GM23248 (cell line): ENCODE measurements around the gene KRT13. TPM values are rescaled to one million over a fixed set of nuclear protein-coding genes. Genes with fewer than 3 reads are reported as not detected.

Experiments
- DNase-seq: peaks from one replicate; pipeline ENCODE4 v3.0.0-alpha.2; 2015
- H2AFZ ChIP-seq: fragments of 200-600 bp; sonication (generic); 2 replicates; pipeline ENCODE4 v1.6.1; 2016; ENCODE audit warnings: antibody characterized with exemption
- H3F3A ChIP-seq: fragments of 200-600 bp; sonication (generic); 2 replicates; pipeline ENCODE4 v1.6.1; 2016; ENCODE audit warnings: mild to moderate bottlenecking, antibody characterized with exemption, mixed run types; ENCODE audit not compliant: insufficient read depth
- H3K27ac ChIP-seq: fragments of 200-600 bp; sonication (generic); 2 replicates; pipeline ENCODE4 v1.5.1; 2016; ENCODE audit warnings: mild to moderate bottlenecking
- H3K27me3 ChIP-seq: fragments of 200-600 bp; sonication (generic); replicated peaks from 2 replicates; pipeline ENCODE4 v1.6.1; 2016; ENCODE audit warnings: mild to moderate bottlenecking; ENCODE audit not compliant: insufficient read depth
- H3K36me3 ChIP-seq: fragments of 200-600 bp; sonication (generic); 2 replicates; pipeline ENCODE4 v1.6.1; 2016; ENCODE audit warnings: low read depth, mild to moderate bottlenecking
- H3K4me1 ChIP-seq: fragments of 200-600 bp; sonication (generic); 2 replicates; pipeline ENCODE4 v1.6.1; 2016; ENCODE audit warnings: mild to moderate bottlenecking; ENCODE audit not compliant: insufficient read depth
- H3K4me2 ChIP-seq: fragments of 200-600 bp; sonication (generic); one replicate; pipeline ENCODE4 v1.6.1; 2016; ENCODE audit warnings: mild to moderate bottlenecking; ENCODE audit not compliant: unreplicated experiment
- H3K4me3 ChIP-seq: fragments of 200-600 bp; sonication (generic); 2 replicates; pipeline ENCODE4 v1.5.1; 2016; ENCODE audit warnings: mild to moderate bottlenecking
- H3K79me2 ChIP-seq: fragments of 200-600 bp; sonication (generic); 2 replicates; pipeline ENCODE4 v1.6.1; 2016; ENCODE audit warnings: mild to moderate bottlenecking; ENCODE audit not compliant: insufficient read depth
- H3K9ac ChIP-seq: fragments of 200-600 bp; sonication (generic); 2 replicates; pipeline ENCODE4 v1.6.1; 2016; ENCODE audit warnings: mild to moderate bottlenecking
- H3K9me2 ChIP-seq: fragments of 200-600 bp; sonication (generic); 2 replicates; pipeline ENCODE4 v1.6.1; 2016; ENCODE audit warnings: mixed run types, mild to moderate bottlenecking, moderate library complexity; ENCODE audit not compliant: insufficient read depth
- H3K9me3 ChIP-seq: fragments of 200-600 bp; sonication (generic); one replicate; pipeline ENCODE4 v1.6.1; 2017; ENCODE audit warnings: low read depth
- H4K20me1 ChIP-seq: fragments of 200-600 bp; sonication (generic); 2 replicates; pipeline ENCODE4 v1.6.0; 2016; ENCODE audit not compliant: insufficient read depth
- EZH2 ChIP-seq: fragments of 200-600 bp; sonication (generic); IDR thresholded peaks from 2 replicates; pipeline ENCODE4 v1.6.1; 2018; ENCODE audit warnings: antibody characterized with exemption, mild to moderate bottlenecking; ENCODE audit not compliant: insufficient read depth, poor library complexity, severe bottlenecking
- EZH2phosphoT487 ChIP-seq: fragments of 200-600 bp; sonication (generic); IDR thresholded peaks from 2 replicates; pipeline ENCODE4 v1.6.1; 2018; ENCODE audit warnings: antibody characterized with exemption, moderate library complexity, mild to moderate bottlenecking, low read depth; ENCODE audit not compliant: insufficient read depth
- WGBS, 2 experiments: methylation state at CpG; one replicate each; pipeline ENCODE4 v1.1.6; 2015 to 2017; ENCODE audit warnings: low lambda C conversion rate in 2 of 2, low coverage in 1 of 2; ENCODE audit errors: missing lambda C conversion rate in 2 of 2; 5-methylcytosine and 5-hydroxymethylcytosine counted together
- in situ Hi-C: fragments of 300-500 bp; cut with MboI; formaldehyde crosslinking; loops from 2 replicates; pipeline ENCODE4 v1.15.0; 2020
- polyA plus RNA-seq: library from polyadenylated mRNA; unstranded; fragments of >200 nt; fragmentation: Nextera tagmentation; extraction: Ambion mirVana; gene quantifications from 2 replicates; pipeline ENCODE4 v1.2.1, GENCODE V29; 2016
- total RNA-seq: library from RNA; depleted of rRNA; stranded (reverse); fragments of >200 nt; shearing (Covaris generic); gene quantifications from 2 replicates; pipeline ENCODE4 v1.2.3, GENCODE V29; 2014

The KRT13 gene
- total and polyA plus RNA-seq, 2 experiments from 2014 or later, result not detected

DNA sequence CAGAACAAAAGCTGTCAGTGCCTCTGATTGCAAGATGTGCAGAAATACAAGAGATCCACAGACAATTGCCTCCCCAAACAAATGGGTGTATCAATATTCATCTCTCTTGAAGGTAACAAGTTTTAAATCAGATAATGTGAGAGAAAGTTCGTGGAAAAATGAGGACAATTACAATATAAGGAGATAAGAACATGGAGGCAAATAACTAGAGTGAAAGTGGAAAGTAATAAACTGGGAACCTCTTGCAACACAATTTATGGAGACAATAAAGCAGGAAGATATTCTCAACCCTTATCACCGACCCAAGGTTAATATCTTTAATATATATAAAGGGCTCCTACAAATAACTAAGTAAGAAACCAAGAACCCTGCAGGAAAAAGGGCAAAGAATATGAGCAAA, 36.9 kb upstream of the KRT13 start:
- H3K9me3 ChIP-seq, result no peaks in the 10 kb centered on the region
- no peaks in the 10 kb centered on the region for H4K20me1 ChIP-seq
- H3K36me3 ChIP-seq, result no peaks in the 10 kb centered on the region
- in situ Hi-C loops, result no loop called here
- no peaks in the 10 kb centered on the region for H3K27me3 ChIP-seq
- no peak overlapping the region for H3K4me2 ChIP-seq
- no peaks in the 10 kb centered on the region for H3K79me2 ChIP-seq
- no peak overlapping the region for H3K9ac ChIP-seq
- H3F3A ChIP-seq, result no peaks in the 10 kb centered on the region
- no peak overlapping the region for H3K4me3 ChIP-seq
- no peak overlapping the region for H2AFZ ChIP-seq
- DNase-seq, result no peak
- no peak overlapping the region for H3K27ac ChIP-seq
- no peak for TF ChIP-seq EZH2phosphoT487
- TF ChIP-seq EZH2, result no peak
- H3K9me2 ChIP-seq, result no peaks in the 10 kb centered on the region
- 70 to 78% methylated on average over 2 of the region's 2 CpGs for WGBS, 2 experiments
- H3K4me1 ChIP-seq, result peaks cover 12% of the 10 kb centered on the region

DNA sequence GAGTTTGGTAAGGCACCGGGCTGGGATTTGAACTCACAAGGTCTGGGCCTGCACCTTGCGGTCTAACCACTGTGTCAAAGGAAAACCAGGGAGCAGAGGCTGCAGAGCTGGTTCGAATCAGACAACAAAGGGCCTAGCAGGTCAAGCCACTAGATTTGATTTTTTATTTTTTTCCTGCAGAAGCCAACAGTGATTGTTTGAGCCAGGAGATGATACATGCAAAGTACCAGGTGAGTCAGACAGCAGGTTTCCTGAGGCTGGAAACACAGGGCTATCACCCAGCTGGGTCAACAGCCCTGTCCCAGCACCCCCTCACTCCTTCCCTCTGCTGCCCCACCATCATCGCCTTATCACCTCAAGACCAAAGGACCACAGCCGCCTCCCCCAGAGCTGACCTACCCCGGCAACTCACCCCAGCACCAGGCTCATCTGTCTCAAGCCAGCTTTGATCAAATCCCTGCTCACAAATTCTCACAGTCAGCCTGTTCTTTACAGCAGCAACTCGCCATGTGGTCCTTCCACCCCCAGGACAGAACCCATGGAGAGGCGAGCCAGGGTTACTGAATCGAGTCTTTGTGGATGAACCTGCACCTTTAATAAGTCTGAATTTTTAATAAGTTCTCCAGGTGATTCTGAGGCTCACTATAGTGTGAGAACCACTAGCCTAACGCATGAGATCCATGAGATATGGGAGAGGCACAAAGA, 35.7 kb upstream of the KRT13 start:
- peaks cover 11% of the 10 kb centered on the region; the same call in 1 of the 2 replicates for H3K4me1 ChIP-seq
- no peaks in the 10 kb centered on the region for H4K20me1 ChIP-seq
- no peak overlapping the region for H2AFZ ChIP-seq
- no peaks in the 10 kb centered on the region for H3K27me3 ChIP-seq
- in situ Hi-C loops, result no loop called here
- no peaks in the 10 kb centered on the region for H3K36me3 ChIP-seq
- H3K79me2 ChIP-seq, result no peaks in the 10 kb centered on the region
- H3K9me2 ChIP-seq, result no peaks in the 10 kb centered on the region
- WGBS, 2 experiments, result 79 to 80% methylated on average over 10 of the region's 10 CpGs
- no peaks in the 10 kb centered on the region for H3F3A ChIP-seq
- no peak overlapping the region for H3K27ac ChIP-seq
- no peak overlapping the region for H3K4me2 ChIP-seq
- no peak overlapping the region for H3K4me3 ChIP-seq
- TF ChIP-seq EZH2phosphoT487 (no peak), EZH2 (no peak)
- peak; percentile 48 for DNase-seq
- no peaks in the 10 kb centered on the region for H3K9me3 ChIP-seq
- no peak overlapping the region for H3K9ac ChIP-seq

DNA sequence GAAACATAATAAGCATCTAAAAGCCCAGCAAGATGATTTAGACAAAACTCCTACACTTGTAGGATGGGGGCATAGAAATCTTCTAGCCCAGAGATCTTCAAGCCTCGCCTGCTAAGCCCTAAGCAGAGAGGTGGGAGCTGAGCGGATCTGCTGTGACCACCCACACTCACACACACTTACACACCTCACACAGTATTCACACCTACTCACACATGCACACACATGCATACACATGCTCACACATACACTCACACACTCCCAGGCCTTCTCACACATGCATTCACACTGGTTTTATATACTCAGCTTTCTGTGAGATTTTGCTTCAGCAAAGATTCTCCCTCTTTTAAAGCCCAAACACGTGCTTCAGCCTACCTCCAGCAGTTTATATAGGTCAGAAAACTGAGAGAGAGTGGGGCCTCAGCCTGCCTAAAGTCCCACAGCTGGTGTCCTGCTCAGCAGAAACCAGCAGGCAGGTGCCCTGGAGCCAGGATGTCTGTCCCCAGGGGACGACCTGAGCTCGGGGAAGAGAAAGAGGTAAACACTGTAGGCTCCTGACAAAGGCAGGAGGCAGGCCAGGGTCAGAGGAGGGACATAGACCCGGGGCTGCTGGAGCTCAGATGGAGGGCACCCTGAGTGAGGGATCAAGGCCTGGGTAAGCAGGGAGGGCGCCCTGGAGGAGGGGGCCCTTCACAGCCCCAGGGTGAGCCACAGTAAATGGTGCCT, 34.7 kb upstream of the KRT13 start:
- no peaks in the 10 kb centered on the region for H3K9me3 ChIP-seq
- no peak overlapping the region for H3K4me3 ChIP-seq
- no peak for DNase-seq
- TF ChIP-seq EZH2 (no peak), EZH2phosphoT487 (no peak)
- H3K27me3 ChIP-seq, result no peaks in the 10 kb centered on the region
- peaks cover 11% of the 10 kb centered on the region; the same call in 1 of the 2 replicates for H3K4me1 ChIP-seq
- in situ Hi-C loops, result no loop called here
- H3F3A ChIP-seq, result no peaks in the 10 kb centered on the region
- H3K4me2 ChIP-seq, result no peak overlapping the region
- no peak overlapping the region for H2AFZ ChIP-seq
- no peaks in the 10 kb centered on the region for H3K36me3 ChIP-seq
- H3K9ac ChIP-seq, result no peak overlapping the region
- no peaks in the 10 kb centered on the region for H3K9me2 ChIP-seq
- H3K79me2 ChIP-seq, result no peaks in the 10 kb centered on the region
- no peak overlapping the region for H3K27ac ChIP-seq
- no peaks in the 10 kb centered on the region for H4K20me1 ChIP-seq
- 75 to 77% methylated on average over 7 of the region's 7 CpGs for WGBS, 2 experiments

GRCh38 chr17:41539071-41539492, 33.7 kb upstream of the KRT13 start:
- Histone ChIP-seq H2AFZ (no peak overlapping the region), H3K9me3 (no peaks in the 10 kb centered on the region), H3K4me2 (no peak overlapping the region), H3F3A (no peaks in the 10 kb centered on the region), H3K9me2 (no peaks in the 10 kb centered on the region), H3K4me1 (peaks cover 11% of the 10 kb centered on the region; the same call in 1 of the 2 replicates), H3K4me3 (no peak overlapping the region), H3K27me3 (no peaks in the 10 kb centered on the region), H3K27ac (no peak overlapping the region), H4K20me1 (no peaks in the 10 kb centered on the region), H3K9ac (no peak overlapping the region), H3K36me3 (no peaks in the 10 kb centered on the region), H3K79me2 (no peaks in the 10 kb centered on the region)
- in situ Hi-C loops, result no loop called here
- TF ChIP-seq EZH2phosphoT487, result no peak
- no peak for TF ChIP-seq EZH2
- DNase-seq, result no peak
- 77 to 89% methylated on average over 5 of the region's 5 CpGs for WGBS, 2 experiments
